Stimulated activated CD4-positive, alpha-beta T cell treated with anti-CD3 and anti-CD28 coated beads, Interleukin-1b, Interleukin-23, amount 100 ng/mL, for 24 hours (primary cell): ENCODE data around the gene NRAP.
"Not testable (repeated sequence)": the region's sequence is repeated elsewhere in the genome, so short reads cannot be mapped to it uniquely, and the experiment has no call there.

Experiments used
- DNase-seq, 4 experiments: peaks; one replicate each; pipeline ENCODE4 v3.0.0-alpha.2; 2020; ENCODE audit warnings: low read depth in 4 of 4, low spot score in 1 of 4

Gene NRAP

DNA sequence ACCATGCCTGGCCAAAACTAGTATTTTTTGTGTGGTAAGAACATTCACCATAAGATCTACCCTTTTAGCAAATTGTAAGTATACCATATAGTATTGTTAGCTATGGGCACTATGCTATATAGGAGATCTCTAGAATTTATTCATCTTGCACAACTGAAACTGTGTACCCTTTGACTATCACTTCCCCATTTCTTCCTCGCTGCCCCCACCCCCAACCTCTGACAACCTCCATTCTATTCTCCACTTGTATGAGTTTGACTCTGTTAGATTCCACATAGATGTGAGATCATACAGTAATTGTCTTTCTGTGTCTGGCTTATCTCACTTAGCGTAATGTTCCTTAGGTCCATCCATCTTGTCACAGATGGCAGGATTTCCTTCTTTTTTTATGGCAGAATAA is 19.5 kb upstream of the NRAP start:
- DNase-seq, result no peak

DNA sequence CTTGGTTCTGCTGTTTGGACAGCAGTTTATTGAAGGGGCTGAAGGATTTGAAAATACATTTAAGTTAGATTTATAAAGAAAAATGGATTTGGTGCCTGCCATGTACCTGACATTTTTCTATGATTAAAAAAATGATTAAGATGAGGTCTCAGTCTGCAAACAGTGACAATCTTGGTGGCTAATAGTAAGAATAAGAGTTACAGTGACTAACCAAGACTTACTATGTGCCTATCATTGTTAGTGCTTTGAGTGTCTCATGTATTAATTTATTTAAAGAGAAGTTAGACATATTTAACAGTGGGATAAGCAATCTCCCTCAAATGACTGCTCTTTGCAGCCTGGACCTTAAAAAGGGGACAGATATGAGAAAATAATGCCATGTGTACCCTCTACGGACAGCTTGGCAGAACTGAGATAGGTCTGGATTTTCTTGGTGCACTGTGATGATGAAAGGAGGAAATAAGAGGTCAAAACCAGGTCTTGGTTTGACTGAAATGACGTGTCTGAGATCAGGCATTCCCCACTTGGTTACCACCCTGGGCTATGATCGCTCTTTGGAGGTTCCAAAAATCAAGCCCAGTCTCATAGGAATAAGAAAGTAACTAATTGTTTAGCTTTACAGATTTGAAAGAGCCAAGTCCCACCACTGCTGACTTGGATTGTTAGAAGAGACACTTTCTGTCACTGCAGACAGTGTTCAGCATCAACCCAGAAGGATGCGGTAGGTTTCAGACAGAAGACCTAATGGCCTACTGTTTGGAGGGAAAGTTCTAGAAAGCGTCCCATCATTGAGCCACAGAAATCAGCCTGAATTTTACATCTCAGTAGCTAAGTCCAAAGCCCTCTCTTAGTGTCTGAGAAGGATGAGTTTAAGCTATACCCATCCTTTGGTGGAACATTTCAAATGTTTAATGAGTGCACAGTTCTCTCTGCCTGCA is 18.0 kb upstream of the NRAP start:
- peak in 1 of 4 experiments; percentile 19 for DNase-seq

DNA sequence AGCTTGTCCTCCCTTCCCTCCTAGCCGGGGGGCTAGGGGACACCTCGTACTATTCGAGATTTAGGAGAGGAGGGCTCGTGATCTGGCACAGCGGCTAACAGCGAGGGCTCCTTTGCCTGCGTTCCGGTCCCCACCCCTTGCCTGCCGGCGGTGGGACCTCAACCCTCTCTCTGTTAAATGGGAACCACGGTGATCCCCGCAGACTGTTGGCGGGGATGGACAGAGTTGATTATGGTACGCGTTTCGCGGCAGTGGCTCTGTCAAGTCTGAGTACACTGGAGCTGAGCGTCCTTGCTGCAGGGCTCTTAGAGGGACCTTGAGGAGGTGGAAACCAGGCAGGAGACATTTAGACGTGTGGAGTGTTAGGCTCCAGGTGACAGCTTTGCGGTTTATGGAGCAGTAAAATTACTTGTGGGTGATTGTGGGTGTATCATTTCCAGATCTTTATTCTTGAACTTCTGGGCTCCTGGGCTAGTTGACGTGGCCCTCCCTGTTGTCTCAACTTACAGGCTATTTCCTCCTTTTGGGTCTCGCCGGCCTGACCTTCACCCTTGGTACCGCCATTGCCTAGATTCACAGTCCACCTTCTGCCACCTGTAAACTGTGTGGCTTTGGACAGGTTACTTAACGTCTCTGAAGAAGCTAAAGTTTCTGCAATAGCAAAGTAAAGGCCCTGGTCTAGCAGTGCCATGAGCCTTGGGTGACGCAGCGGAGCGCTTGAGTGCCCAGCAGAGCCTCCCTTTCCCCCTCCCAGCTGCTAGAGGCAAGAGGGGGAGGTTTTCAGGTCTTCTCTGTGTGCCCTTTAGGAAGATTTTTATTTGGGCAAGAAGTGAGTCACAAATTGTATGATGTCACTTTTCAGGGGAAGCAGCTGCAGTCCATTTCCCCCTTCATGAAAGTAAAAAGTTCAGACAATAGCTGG is 16.6 kb upstream of the NRAP start:
- DNase-seq, result peak in 1 of 4 experiments; percentile 15

DNA sequence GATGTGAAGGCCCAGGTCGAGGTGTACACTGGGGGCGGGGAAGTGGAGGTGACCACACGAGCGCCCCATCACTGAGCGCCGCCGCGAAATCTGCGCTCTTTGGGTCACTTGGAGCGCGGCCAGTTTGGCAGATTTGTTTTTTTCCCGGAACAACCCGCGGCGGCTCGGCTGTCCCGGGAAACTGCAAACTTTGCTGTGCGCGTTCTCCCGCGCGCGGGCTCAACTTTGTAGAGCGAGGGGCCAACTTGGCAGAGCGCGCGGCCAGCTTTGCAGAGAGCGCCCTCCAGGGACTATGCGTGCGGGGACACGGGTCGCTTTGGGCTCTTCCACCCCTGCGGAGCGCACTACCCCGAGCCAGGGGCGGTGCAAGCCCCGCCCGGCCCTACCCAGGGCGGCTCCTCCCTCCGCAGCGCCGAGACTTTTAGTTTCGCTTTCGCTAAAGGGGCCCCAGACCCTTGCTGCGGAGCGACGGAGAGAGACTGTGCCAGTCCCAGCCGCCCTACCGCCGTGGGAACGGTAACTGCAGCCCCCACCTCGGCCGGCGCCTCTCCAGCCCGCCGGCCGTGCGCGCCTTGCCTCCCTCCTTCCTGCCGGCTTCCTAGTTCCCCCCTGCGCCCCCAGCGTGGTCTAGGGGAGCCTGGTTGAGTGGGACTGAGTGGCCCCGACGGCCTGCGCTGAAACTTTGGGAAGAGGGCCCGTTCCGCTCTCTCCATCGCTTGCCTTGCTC is 15.8 kb upstream of the NRAP start, which contains the start of gene CASP7:
Gene CASP7 (plus strand): TSS at position 450 of the 727 bp plus-strand sequence. CDS start 17,582 bp downstream, outside the sequence.
- peak; percentile 47 to 71 (median 56) for DNase-seq

DNA sequence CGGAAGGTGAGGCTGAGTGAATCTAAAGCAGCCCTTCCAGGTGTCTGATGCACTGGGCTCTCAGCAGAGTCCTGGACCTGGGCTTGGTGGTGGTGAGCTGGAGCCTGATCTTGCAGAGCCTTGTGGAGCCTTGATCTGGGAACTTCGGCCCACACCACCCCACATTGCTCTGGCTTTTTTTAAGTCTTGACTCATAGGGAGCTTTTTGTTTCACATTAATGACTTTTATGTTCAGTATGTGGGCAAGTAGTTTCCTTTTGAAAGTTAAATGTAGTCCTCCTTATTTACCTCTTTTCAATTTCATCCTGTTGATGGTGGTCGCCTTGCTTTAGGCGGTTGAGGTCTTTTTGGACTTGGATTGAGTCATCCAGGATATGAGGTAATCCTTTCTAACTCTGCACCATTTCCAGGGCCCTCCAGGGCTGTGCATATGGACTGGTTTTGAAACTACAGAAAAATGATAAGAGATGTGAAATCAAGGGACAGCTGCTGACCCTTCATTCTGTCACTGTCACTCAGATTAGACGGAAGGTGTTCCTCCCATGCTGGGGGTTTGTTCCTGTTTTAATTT is 2.9 kb upstream of the NRAP start:
- no peak for DNase-seq

DNA sequence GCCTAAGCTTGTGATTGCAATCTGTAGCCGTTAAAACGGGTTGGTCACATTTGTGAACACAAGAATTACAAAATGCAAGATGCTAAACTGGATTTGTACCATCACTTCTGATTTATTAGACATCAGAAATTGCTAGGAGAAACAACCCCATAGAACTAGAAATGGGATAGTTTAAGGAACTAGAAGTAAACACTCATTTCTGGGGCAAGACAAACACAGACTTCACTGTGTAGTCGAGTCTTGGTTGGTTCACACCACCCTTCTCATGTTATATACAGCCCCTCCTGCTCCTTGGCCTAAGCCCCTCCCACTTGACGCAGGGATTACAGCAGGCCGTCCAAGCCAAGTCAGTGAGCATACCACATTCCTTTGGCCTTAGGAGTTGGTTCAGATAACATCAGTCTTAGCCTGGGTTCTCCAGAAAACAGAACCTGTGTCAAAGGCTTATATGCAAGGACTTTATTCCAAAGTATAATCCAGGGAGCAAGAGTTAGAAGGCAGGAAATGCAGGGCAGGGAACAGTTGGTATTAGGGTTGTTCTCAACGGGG is 2.0 kb upstream of the NRAP start:
- DNase-seq, result no peak

DNA sequence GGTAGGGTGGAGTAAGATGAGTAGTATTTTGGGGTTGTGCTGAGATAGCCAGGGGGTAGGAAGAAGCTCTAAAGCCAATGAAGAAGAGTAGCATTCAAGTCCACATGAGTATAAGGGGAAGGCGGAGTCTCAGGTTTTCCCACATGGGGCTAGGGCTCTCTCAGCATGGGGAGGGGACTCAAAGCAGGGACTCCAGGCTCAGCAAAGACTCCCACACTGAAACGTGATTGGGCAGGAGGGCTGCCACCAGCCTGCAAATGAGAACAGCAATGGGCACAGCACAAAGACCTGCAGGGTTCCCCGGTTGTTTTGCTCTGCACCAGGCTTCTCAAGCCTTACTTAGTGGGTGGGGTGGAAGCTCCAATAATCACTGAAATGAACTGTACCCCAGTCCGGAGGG is 1.5 kb upstream of the NRAP start:
- DNase-seq, result no peak

DNA sequence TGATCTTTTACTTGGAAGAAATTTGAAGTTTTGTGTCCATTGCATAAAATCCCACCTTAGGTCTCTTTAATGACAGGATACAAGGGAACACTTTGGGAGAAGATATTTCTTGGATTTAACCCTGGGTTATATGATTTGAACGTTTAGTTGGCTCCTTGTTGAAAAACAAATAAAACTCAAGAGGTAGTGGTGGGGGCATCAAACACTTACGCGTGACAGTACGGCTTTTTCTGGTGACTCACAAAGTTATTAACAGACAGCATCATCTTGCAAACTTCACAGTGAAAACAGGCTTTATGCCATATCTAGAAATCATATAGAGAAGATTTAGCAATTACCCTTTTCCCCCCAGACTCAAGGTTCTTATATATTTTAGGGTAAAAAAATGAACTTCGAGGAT is 699 bp downstream of the NRAP start:
- DNase-seq, result no peak

DNA sequence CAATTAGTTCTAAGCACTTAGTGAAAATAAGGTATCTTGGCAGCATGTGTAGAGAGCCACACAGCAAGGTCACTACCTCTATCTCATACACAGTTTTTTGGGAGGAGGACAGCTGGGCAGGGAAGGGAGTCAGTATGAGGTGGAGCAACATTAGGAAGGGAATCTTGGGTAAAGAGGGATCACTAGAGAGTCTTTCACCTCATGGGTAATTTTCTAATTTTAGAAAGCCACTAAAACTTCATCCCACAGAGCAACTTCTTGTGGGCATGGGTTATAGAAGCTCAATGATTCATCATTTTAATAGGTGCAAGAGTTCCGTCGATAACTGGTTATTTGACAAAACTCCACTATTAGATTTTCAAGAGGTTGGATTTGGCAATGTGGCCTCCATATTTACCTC is 2.5 kb downstream of the NRAP start:
- DNase-seq, result no peak

DNA sequence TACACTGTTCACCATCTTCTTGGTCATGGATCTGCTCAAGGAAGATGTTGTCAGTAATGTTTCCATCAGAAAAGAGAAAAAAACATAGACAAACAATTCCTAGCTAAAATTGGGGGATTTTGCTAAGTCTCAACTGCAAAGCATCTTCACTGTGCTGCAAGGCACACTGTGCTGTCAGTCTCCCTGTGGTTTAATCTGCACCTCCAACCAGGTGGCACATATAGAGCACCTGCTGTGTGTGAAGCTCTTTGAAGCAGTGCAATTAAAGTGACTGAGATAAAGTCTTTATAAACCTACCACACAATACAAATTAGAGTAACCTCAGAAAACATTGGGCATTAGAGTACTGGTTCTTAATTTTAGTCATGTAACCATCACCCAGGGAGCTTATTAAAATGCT is 6.3 kb downstream of the NRAP start:
- no peak for DNase-seq

DNA sequence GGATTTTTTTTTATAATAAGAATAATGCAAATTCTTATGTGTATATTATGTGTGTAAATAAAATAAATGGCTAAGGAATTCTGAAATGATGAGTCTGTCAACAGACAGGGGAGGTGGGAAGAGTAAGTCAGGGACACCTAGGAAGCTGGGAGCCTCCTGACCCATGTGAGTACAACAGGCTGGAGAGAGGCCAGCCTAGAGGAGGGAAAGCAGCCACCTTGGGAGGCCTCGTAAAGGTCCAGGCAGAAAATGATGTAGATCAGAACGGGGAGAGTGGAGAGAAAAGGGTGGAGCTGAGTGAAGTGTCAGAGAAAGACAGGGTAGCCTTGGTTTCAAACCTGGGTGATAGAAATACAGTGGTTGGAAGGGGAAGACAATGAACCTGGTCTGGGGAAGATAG is 6.9 kb downstream of the NRAP start:
- no peak for DNase-seq

DNA sequence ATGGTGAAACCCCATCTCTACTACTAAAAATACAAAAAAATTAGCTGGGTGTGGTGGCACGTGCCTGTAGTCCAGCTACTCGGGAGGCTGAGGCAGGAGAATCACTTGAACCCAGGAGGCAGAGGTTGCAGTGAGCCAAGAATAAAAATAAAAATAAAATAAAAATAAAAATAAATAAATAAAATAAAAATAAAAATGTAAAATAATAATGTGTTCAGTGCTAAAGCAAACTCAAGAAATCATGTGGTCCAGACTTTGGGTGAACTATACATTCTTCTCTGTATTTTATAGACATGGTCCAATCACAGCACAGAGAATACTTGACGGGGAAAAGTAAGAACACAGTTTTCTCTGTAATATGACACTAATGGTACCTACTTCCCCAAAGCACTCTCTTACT is 11.4 kb downstream of the NRAP start:
- DNase-seq, result not testable (repeated sequence)

DNA sequence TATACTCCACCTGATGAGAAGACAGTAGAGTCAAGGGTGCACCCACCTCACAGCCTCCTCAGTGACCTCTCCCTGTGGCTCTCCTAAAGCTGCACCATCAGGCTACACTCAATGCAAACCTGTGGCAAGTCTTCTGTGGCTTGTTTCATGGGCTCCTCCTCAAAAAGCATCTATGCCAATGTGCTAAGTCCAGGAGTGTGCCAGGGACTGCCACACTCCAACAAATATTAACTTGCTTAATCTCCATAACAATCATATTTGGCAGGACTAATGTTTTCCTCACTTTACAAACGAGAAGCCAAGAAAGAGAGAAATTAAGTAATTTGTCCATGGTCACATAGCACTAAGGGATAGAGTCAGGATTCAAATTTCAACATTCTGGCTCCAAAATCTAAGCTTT is 11.9 kb downstream of the NRAP start:
- DNase-seq, result no peak

DNA sequence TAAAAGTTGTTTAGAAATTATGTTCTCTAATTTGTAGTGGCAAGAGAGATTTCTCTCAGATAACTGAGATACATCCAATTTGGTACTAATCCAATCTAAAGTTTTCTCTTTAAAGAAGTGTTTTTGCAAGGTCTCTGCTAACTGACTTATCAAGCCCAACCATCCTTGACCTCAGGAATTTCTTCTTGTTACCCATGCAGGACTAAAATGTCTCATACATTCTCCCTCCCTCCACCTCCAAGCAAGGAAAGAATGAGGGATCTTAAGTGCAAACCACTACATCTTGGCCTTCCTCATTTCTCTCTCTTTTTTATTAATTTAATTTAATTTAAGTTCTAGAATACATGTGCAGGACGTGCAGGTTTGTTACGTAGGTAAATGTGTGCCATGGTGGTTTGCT is 12.8 kb downstream of the NRAP start:
- no peak for DNase-seq

DNA sequence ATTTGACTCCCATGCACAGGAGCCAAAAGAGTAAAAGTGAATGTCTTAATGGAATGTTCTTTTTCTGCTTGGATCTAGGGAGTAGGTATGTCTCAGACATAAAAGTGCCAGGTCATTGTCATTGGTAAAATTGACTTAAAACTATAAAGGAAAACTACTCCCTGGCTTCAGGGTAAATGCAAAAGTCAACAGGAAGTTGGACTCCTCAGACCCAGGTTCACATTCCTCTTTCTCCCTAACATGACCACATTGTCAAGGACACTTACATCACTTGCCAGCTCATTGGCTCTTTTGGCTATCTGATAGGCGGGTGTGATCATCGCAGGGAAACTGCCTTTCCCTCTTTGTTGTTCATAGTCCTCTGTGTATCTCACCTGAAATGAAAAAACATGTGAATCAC is 13.7 kb downstream of the NRAP start:
- DNase-seq, result no peak

DNA sequence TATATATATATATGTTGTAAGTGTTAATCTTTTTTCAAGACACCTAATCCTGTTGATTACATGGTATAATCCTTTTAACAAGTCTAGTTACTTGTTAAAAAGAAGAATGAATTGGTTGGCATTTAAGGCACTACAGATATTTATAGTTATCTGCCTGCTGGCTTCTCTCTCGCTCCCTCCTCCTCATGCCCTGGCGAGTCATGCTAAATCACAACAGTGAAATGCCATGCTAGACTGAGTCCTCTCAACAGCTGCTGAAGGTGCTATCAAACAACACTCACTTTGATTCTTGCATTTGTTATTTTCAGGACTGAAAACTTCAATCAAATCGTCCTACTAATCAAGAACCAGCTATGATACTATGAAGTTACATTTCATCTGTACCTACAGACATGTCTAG is 15.4 kb downstream of the NRAP start:
- DNase-seq, result no peak

DNA sequence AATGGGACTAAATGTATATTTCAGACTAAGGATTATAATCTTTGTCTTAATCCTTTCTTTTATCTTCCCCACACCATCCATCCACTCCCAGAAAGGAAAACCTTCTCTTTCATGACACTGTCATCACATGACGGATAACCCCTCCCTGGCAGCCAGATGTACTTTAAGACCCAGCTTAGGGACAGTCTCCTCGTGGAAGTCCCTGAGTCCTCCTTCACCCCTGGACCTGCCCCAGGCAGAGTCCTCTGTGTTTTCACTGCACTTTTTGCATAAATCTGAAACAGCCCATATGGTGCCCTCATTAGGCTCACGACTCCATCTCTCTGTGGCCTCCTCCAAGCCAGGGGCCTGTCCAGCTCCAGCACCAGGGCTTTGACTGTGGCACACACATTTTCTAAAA is 16.0 kb downstream of the NRAP start:
- no peak for DNase-seq

DNA sequence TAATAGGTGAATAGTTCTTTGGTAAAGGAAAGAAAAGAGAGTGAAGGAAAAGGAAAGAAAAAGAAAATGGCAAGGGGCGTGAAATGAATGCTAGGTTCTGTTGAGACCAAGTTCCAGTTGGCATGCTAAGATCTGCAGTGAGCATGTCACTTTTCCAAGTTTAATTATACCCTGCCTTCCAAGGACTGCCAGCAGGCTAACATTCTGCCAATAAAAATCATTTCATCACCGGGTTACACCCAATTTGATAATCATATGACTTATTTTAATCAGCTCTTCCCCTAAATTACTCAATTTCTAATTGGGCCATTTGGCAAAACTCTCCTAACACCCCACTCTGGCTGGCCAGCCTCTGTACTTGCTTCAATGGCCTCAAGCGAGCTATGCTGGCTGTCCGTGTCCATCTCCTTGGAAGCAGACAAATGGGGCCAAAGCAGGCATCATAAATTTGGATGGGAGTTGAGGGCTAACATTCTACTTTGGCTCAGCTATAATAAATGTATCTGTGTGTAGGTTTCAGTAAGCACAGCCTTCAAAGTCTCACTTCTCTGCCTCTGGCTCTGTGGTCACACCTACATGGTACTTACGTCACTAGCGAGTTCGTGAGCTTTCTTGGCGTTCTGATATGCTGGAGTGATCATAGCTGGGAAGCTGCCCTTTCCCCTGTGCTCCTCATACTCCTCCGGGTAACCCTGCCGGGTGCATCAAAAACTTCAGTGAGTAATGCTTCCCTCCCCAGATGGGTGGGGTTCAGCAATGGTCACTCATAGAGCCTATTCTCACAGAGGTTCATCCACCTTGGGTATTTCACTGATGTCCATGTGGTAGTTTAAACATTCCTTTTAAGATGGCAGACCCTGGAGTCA is 17.3 kb downstream of the NRAP start:
- DNase-seq, result no peak
